ENCODE results near the gene FAM114A2. TPM values are rescaled to one million over a fixed set of nuclear protein-coding genes. Genes with fewer than 3 reads are reported as not detected.

The FAM114A2 gene
- polyA plus RNA-seq, 1 of the 3 experiments (the other 2 are of a cell fraction), result 9.0 TPM

- DNase-seq, result no peak
- TF ChIP-seq YY1 (IDR thresholded peaks at IDR 0.05; ENCODE audit: low read depth), result no peak
- Histone ChIP-seq H3K79me2 (ENCODE audit: insufficient read depth) (peaks cover 4% of the 10 kb centered on the region; the same call in 1 of the 2 replicates), H3K36me3 (replicated peaks in 1 of 2; ENCODE audit: control insufficient read depth in 1 of 2, insufficient read depth in 2 of 2, low read length in 1 of 2) (peaks cover 34 to 45% of the 10 kb centered on the region in 2 experiments), H3K9me3 (no peaks in the 10 kb centered on the region), H2AFZ (ENCODE audit: low read depth) (no peak overlapping the region), H3K9me2 (no peaks in the 10 kb centered on the region), H3F3A (replicated peaks; ENCODE audit: insufficient read depth) (no peaks in the 10 kb centered on the region), H3K4me2 (no peak overlapping the region), H4K20me1 (ENCODE audit: insufficient read depth) (no peaks in the 10 kb centered on the region), H3K27me3 (ENCODE audit: insufficient read depth) (no peaks in the 10 kb centered on the region), H3K4me1 (ENCODE audit: control insufficient read depth in 1 of 2, insufficient read depth in 2 of 2, low read depth in 1 of 2, low read length in 1 of 2) (no peaks in the 10 kb centered on the region; a peak in 1 of 4 replicates), H3K4me3 (ENCODE audit: low read depth in 2 of 2, low read length in 1 of 2) (no peak overlapping the region), H3K27ac (ENCODE audit: low read depth in 2 of 2, low read length in 1 of 2) (no peak overlapping the region), H3K9ac (no peak overlapping the region)
- POLR2A ChIA-PET, result no interaction called here
- CTCF ChIA-PET, result interaction anchor here (0.6 to 4.6 kb wide), 7 partner anchors 9 to 948 kb away, joined by 3 to 29 read pairs (median 6); no protein-coding TSS in a partner anchor
- 98% methylated on average over 2 of the region's 2 CpGs for WGBS (ENCODE audit: low lambda C conversion rate)
Observed at GRCh38 chr5:154055201-154055600, 16.5 kb upstream of the FAM114A2 start.

DNA sequence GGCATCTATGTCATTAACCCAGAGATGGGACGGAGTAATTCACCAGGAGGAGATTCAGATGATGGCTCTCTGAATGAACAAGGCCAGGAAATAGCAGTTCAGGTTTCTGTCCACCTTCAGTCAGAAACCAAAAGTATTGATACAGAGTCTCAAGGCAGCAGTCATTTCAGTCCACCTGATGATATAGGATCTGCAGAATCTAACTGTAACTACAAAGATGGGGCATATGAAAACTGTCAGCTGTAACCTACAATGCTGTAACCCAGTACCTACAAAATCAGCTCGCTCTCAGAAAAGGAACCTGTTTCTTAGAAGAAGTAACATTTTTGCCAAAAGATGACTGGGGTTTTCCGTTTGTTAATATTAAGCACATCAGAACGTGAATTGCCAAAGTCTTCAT, 14.8 kb upstream of the FAM114A2 start:
- Histone ChIP-seq H3F3A (replicated peaks; ENCODE audit: insufficient read depth) (no peaks in the 10 kb centered on the region), H3K4me2 (no peak overlapping the region), H3K27ac (ENCODE audit: low read depth in 2 of 2, low read length in 1 of 2) (no peak overlapping the region), H3K27me3 (ENCODE audit: insufficient read depth) (no peaks in the 10 kb centered on the region), H3K9me2 (no peaks in the 10 kb centered on the region), H3K9me3 (no peaks in the 10 kb centered on the region), H3K36me3 (replicated peaks in 1 of 2; ENCODE audit: control insufficient read depth in 1 of 2, insufficient read depth in 2 of 2, low read length in 1 of 2) (peaks cover 42 to 59% of the 10 kb centered on the region in 2 experiments), H2AFZ (ENCODE audit: low read depth) (no peak overlapping the region), H3K4me3 (ENCODE audit: low read depth in 2 of 2, low read length in 1 of 2) (no peak overlapping the region), H3K9ac (no peak overlapping the region), H3K4me1 (ENCODE audit: control insufficient read depth in 1 of 2, insufficient read depth in 2 of 2, low read depth in 1 of 2, low read length in 1 of 2) (no peaks in the 10 kb centered on the region; a peak in 1 of 4 replicates), H3K79me2 (ENCODE audit: insufficient read depth) (peaks cover 20% of the 10 kb centered on the region; the same call in 1 of the 2 replicates), H4K20me1 (ENCODE audit: insufficient read depth) (no peaks in the 10 kb centered on the region; the same call in 1 of the 2 replicates)
- DNase-seq, result no peak
- POLR2A ChIA-PET, result no interaction called here
- CTCF ChIA-PET, result interaction anchor here (1.6 to 2.1 kb wide), 2 partner anchors 19 to 351 kb away, joined by 6 read pairs; no protein-coding TSS in a partner anchor
- no peak for TF ChIP-seq ELF1 (IDR thresholded peaks at IDR 0.05)
- no peak for TF ChIP-seq IRF3 (IDR thresholded peaks at IDR 0.05; ENCODE audit: low read depth, low read length)
- no peak for TF ChIP-seq YY1 (IDR thresholded peaks at IDR 0.05; ENCODE audit: low read depth)
- TF ChIP-seq RAD21 (IDR thresholded peaks at IDR 0.05; ENCODE audit: low read length), result no peak
- no peak for TF ChIP-seq TCF12 (IDR thresholded peaks at IDR 0.05)
- TF ChIP-seq FOSL2 (IDR thresholded peaks at IDR 0.05; ENCODE audit: borderline replicate concordance, low read depth), result no peak
- TF ChIP-seq RCOR1 (IDR thresholded peaks at IDR 0.05; ENCODE audit: low read length), result no peak
- TF ChIP-seq, protein P1, sequence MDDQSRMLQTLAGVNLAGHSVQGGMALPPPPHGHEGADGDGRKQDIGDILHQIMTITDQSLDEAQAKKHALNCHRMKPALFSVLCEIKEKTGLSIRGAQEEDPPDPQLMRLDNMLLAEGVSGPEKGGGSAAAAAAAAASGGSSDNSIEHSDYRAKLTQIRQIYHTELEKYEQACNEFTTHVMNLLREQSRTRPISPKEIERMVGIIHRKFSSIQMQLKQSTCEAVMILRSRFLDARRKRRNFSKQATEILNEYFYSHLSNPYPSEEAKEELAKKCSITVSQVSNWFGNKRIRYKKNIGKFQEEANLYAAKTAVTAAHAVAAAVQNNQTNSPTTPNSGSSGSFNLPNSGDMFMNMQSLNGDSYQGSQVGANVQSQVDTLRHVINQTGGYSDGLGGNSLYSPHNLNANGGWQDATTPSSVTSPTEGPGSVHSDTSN (IDR thresholded peaks at IDR 0.05), result no peak
- TF ChIP-seq RFX5 (IDR thresholded peaks at IDR 0.05; ENCODE audit: low read length), result no peak
- TF ChIP-seq USF2 (IDR thresholded peaks at IDR 0.05; ENCODE audit: borderline replicate concordance, low read depth, low read length), result no peak
- TF ChIP-seq REST (IDR thresholded peaks at IDR 0.05; ENCODE audit: low read depth, low read length), result no peak
- TF ChIP-seq MXI1 (IDR thresholded peaks at IDR 0.05; ENCODE audit: low read depth, low read length), result no peak
- TF ChIP-seq, protein P2, sequence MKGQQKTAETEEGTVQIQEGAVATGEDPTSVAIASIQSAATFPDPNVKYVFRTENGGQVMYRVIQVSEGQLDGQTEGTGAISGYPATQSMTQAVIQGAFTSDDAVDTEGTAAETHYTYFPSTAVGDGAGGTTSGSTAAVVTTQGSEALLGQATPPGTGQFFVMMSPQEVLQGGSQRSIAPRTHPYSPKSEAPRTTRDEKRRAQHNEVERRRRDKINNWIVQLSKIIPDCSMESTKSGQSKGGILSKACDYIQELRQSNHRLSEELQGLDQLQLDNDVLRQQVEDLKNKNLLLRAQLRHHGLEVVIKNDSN (IDR thresholded peaks at IDR 0.05; ENCODE audit: borderline replicate concordance, low read depth), result no peak
- no peak for TF ChIP-seq SIN3A (IDR thresholded peaks at IDR 0.05; ENCODE audit: borderline replicate concordance, low read depth, low read length)
- no peak for TF ChIP-seq CHD2 (IDR thresholded peaks at IDR 0.05; ENCODE audit: low read length, partially characterized antibody)
- WGBS (ENCODE audit: low lambda C conversion rate), result 92% methylated on average over 4 of the region's 4 CpGs

Measured in SK-N-SH (cell line).